Cardiac fibroblast (primary cell): ENCODE measurements around the gene ZDHHC9.

ENCODE experiments used
- DNase-seq, 2 donors: peaks; one replicate each; pipeline versions ENCODE4 v3.0.0 to v3.0.0-alpha.2; 2010; ENCODE audit warnings: low read depth in 2 of 2
- H3K4me3 ChIP-seq, 2 donors: replicated peaks in 1 of 2; 1 replicate in 1 of 2; 2 replicates in 1 of 2; pipeline ENCODE4 v1.5.1; 2011; ENCODE audit warnings: low read depth in 2 of 2, low read length in 2 of 2, mild to moderate bottlenecking in 2 of 2, moderate library complexity in 1 of 2
- CTCF ChIP-seq: IDR thresholded peaks from one replicate; pipeline ENCODE4 v1.5.1; 2011; ENCODE audit warnings: low read depth, mild to moderate bottlenecking, low read length, inconsistent platforms

ZDHHC9 gene

GRCh38 chrX:129802863-129803262 is 40.8 kb downstream of the ZDHHC9 start:
- no peak for DNase-seq
- no peak for TF ChIP-seq CTCF
- no peak overlapping the region for H3K4me3 ChIP-seq

- DNase-seq: no peak
- no peak overlapping the region for H3K4me3 ChIP-seq
- no peak for TF ChIP-seq CTCF
Observed at GRCh38 chrX:129800186-129800585, 43.5 kb downstream of the ZDHHC9 start.

GRCh38 chrX:129798888-129799287 is 44.8 kb downstream of the ZDHHC9 start:
- no peak for DNase-seq
- H3K4me3 ChIP-seq: no peak overlapping the region
- no peak for TF ChIP-seq CTCF

- no peak for TF ChIP-seq CTCF
- H3K4me3 ChIP-seq: no peak overlapping the region
- DNase-seq: no peak
Observed at GRCh38 chrX:129798456-129798855, 45.2 kb downstream of the ZDHHC9 start.

GRCh38 chrX:129797251-129797906 is 46.3 kb downstream of the ZDHHC9 start:
- TF ChIP-seq CTCF: no peak
- H3K4me3 ChIP-seq: no peak overlapping the region
- DNase-seq: no peak

- DNase-seq: no peak
- TF ChIP-seq CTCF: no peak
- H3K4me3 ChIP-seq: no peak overlapping the region
Observed at GRCh38 chrX:129795584-129795983, 48.1 kb downstream of the ZDHHC9 start.
